Natural killer cell treated with Interleukin-12 subunit alpha and Interleukin-12 subunit beta and Interleukin-15 and Interleukin-18, amount 100 ng/mL, for 72 hours (primary cell): ENCODE measurements around the gene NOS1AP. TPM values are rescaled to one million over a fixed set of nuclear protein-coding genes. Genes with fewer than 3 reads are reported as not detected.
A peak's percentile ranks its signal among the peaks of the same experiment; 100 is the strongest.

Experiments
- ATAC-seq, 2 donors: fragments of 150-1000 bp; cut with Tn5 transposase in 1 of 2; sonication (Bioruptor Pico), chemical (Tn5 transposase) in 1 of 2; 2 replicates each; pipeline ENCODE4 v1.10.0; 2021
- DNase-seq: peaks from one replicate; pipeline ENCODE4 v3.0.0; 2022; ENCODE audit warnings: low spot score
- H3K27ac Mint-ChIP-seq, 2 donors: 1 replicate in 1 of 2; 2 replicates in 1 of 2; pipeline ENCODE4 v1.8.0; 2022; ENCODE audit warnings: mixed read lengths in 2 of 2, mild to moderate bottlenecking in 1 of 2, moderate library complexity in 1 of 2
- H3K27me3 Mint-ChIP-seq, 2 donors: 1 replicate in 1 of 2; 2 replicates in 1 of 2; pipeline ENCODE4 v1.8.0; 2022; ENCODE audit warnings: mixed read lengths in 2 of 2
- H3K36me3 Mint-ChIP-seq: one replicate; pipeline ENCODE4 v1.8.0; 2022; ENCODE audit warnings: mixed read lengths
- H3K4me1 Mint-ChIP-seq, 2 donors: 1 replicate in 1 of 2; 2 replicates in 1 of 2; pipeline ENCODE4 v1.8.0; 2022; ENCODE audit warnings: low read depth in 2 of 2, mixed read lengths in 2 of 2, mild to moderate bottlenecking in 1 of 2
- H3K4me3 Mint-ChIP-seq: one replicate; pipeline ENCODE4 v1.8.0; 2022; ENCODE audit warnings: mixed read lengths
- H3K9me3 Mint-ChIP-seq: 2 replicates; pipeline ENCODE4 v1.8.0; 2022; ENCODE audit warnings: mixed read lengths
- total RNA-seq, 2 donors: library from RNA; stranded (reverse); gene quantifications; one replicate each; pipeline ENCODE4 v1.2.3, GENCODE V29; 2022

The NOS1AP gene
- total RNA-seq, 2 donors from 2014 or later, result 0.12 TPM; not detected in 1

DNA sequence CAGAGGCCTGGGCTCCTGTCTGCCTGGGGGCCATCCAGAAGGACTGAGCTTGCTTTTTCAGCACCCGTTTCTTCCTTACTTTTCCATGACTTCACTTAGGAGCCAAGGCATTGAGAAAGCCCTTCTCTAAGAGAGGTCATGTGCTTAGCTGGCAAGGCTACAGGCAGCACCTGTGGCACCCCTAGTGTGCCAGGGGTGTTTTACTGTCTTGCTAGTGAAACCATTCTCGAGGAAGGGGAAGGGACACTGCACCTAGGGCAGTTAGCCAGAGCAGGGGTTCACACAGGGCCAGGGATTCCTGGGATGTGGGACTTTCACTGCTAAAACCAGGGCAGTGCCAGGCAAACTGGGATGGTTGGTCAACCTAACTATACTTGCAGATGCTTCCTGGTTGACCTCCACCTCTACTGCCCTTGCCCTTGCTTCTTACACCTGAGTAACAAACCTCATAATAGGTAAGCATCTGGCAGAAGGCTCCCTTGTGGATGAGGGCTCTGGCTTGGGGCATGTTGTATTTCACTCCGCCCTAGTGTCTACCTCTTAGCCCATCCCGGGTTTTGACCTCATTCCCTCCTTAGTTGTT is 69.2 kb downstream of the NOS1AP start:
- DNase-seq, result no peak
- Mint-ChIP-seq H3K4me1 (peaks cover 10 to 19% of the 10 kb centered on the region in 2 donors), H3K4me3 (no peak overlapping the region), H3K27ac (no peak overlapping the region), H3K27me3 (peaks cover 31 to 51% of the 10 kb centered on the region in 2 donors), H3K36me3 (no peaks in the 10 kb centered on the region), H3K9me3 (no peaks in the 10 kb centered on the region)
- peak in 1 of 2 donors; percentile 24 for ATAC-seq

- H3K9me3 Mint-ChIP-seq, result no peaks in the 10 kb centered on the region
- no peak overlapping the region for H3K27ac Mint-ChIP-seq
- no peaks in the 10 kb centered on the region for H3K36me3 Mint-ChIP-seq
- peaks cover 10 to 19% of the 10 kb centered on the region in 2 donors for H3K4me1 Mint-ChIP-seq
- no peak overlapping the region for H3K4me3 Mint-ChIP-seq
- H3K27me3 Mint-ChIP-seq, result peaks cover 30 to 47% of the 10 kb centered on the region in 2 donors
- ATAC-seq (no peak), DNase-seq (no peak)
These were observed 69.7 kb downstream of the NOS1AP start for GRCh38 chr1:162139211-162139610.

DNA sequence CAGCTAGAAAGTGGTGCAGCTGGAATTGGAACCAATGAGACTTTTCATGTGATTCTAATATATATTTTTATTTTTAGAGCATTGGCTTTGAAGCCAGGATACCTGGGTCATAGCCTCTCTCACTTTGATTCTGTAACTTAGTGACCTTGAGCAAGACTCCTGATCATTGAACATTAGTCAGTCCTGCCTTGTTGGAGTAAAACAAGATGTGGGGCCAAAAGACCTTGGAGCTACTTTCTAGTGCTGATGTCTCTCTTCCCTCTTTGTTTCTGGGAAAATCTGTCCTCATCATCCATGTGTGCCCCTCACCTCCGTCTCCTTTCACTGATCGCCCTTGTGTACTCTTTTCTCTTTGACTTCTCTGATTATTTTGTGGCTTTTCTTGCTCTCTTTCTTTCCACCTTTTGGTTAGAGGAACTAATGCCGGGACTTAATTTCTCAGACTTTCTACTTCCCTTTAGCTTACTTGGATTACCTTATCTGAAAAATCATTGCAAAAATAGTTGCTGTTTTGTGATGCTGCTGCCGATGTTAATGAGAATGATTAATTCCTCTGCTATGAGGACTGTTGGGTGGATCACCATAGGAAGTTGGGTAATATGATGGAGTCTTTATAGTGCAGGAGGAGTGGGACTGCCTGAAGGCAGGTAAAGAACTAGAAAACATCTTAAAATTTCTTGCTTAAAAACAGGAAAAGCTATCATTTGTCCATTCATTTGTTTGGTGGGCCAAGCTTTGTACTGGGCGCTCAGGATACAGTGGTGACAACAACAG is 72.0 kb downstream of the NOS1AP start:
- ATAC-seq, result no peak
- no peaks in the 10 kb centered on the region for H3K9me3 Mint-ChIP-seq
- H3K27me3 Mint-ChIP-seq, result peaks cover 22 to 35% of the 10 kb centered on the region in 2 donors

DNA sequence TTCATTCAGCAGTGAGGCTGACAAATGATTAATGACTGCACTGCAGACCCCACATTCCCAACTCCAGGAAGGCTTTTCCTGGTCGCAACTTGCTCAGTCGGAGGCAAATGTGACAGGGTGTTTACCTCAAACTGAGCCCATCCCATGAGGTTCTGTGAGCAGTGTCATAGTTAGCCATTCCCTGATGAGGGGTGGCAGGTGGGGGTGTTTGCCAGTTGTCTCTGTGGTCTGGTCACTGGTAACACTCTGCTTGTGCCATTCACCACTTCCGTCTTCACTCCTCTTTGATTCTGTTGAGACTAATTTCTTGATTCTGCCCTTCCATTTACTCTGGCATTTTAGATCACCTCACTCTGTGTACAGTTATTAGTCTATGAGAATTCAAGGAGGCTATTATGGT is 73.5 kb downstream of the NOS1AP start:
- H3K4me1 Mint-ChIP-seq, result peaks cover 2 to 13% of the 10 kb centered on the region in 2 donors
- no peak overlapping the region for H3K4me3 Mint-ChIP-seq
- ATAC-seq, result no peak

More for the DNA sequence above, 72.0 kb downstream of the NOS1AP start:
- Mint-ChIP-seq H3K4me1 (peaks cover 10 to 19% of the 10 kb centered on the region in 2 donors), H3K36me3 (no peaks in the 10 kb centered on the region), H3K4me3 (no peak overlapping the region), H3K27ac (no peak overlapping the region)
- no peak for DNase-seq

DNA sequence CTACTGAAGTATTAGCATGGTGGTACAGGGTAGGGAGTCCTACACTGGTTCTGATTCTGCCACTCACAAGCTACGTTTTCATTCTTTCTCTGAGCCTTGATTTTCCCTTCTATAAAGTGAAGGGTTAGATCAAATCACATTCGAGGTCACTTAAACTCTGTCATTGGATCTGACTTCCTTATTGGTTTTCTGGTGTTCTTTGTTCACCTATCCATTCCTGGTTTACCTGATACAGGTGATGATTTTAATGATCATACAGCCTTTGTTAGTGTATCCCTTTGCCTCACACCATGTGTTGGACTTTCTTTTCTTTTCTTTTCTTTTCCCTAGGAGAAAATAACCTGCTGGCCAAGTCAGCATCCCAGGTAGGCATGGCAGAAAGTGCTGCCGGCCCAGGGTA is 74.8 kb downstream of the NOS1AP start:
- Mint-ChIP-seq H3K36me3 (no peaks in the 10 kb centered on the region), H3K27ac (no peak overlapping the region), H3K4me3 (no peak overlapping the region), H3K4me1 (peaks cover 0 to 8% of the 10 kb centered on the region in 2 donors), H3K9me3 (no peaks in the 10 kb centered on the region), H3K27me3 (peaks cover 23 to 32% of the 10 kb centered on the region in 2 donors)
- DNase-seq (no peak), ATAC-seq (no peak)

More for the DNA sequence above, 73.5 kb downstream of the NOS1AP start:
- no peak for DNase-seq
- Mint-ChIP-seq H3K27me3 (peaks cover 20 to 25% of the 10 kb centered on the region in 2 donors), H3K9me3 (no peaks in the 10 kb centered on the region), H3K27ac (no peak overlapping the region), H3K36me3 (no peaks in the 10 kb centered on the region)

GRCh38 chr1:162144853-162145252 is 75.4 kb downstream of the NOS1AP start:
- H3K27ac Mint-ChIP-seq, result no peak overlapping the region
- DNase-seq, result no peak
- H3K4me3 Mint-ChIP-seq, result no peak overlapping the region
- H3K27me3 Mint-ChIP-seq, result peaks cover 21 to 34% of the 10 kb centered on the region in 2 donors
- ATAC-seq, result no peak
- H3K36me3 Mint-ChIP-seq, result no peaks in the 10 kb centered on the region
- peaks cover 0 to 6% of the 10 kb centered on the region in 2 donors for H3K4me1 Mint-ChIP-seq
- no peaks in the 10 kb centered on the region for H3K9me3 Mint-ChIP-seq

- H3K27me3 Mint-ChIP-seq, result peaks cover 21 to 39% of the 10 kb centered on the region in 2 donors
- no peaks in the 10 kb centered on the region for H3K9me3 Mint-ChIP-seq
- H3K27ac Mint-ChIP-seq, result no peak overlapping the region
These were observed 75.9 kb downstream of the NOS1AP start for GRCh38 chr1:162145280-162145965.

GRCh38 chr1:162145966-162146696 is 76.6 kb downstream of the NOS1AP start:
- DNase-seq (no peak), ATAC-seq (peak in 1 of 2 donors; percentile 17)
- H3K9me3 Mint-ChIP-seq, result no peaks in the 10 kb centered on the region
- H3K27me3 Mint-ChIP-seq, result peaks cover 25 to 46% of the 10 kb centered on the region in 2 donors
- no peak overlapping the region for H3K4me3 Mint-ChIP-seq
- peaks cover 0 to 8% of the 10 kb centered on the region in 2 donors for H3K4me1 Mint-ChIP-seq
- H3K36me3 Mint-ChIP-seq, result no peaks in the 10 kb centered on the region
- H3K27ac Mint-ChIP-seq, result no peak overlapping the region

More at GRCh38 chr1:162145280-162145965, 75.9 kb downstream of the NOS1AP start:
- peaks cover 0 to 8% of the 10 kb centered on the region in 2 donors for H3K4me1 Mint-ChIP-seq
- no peak for DNase-seq
- ATAC-seq, result no peak
- H3K4me3 Mint-ChIP-seq, result no peak overlapping the region
- no peaks in the 10 kb centered on the region for H3K36me3 Mint-ChIP-seq

- Mint-ChIP-seq H3K9me3 (no peaks in the 10 kb centered on the region), H3K27me3 (peaks cover 17 to 38% of the 10 kb centered on the region in 2 donors), H3K36me3 (no peaks in the 10 kb centered on the region), H3K4me1 (peaks cover 9 to 17% of the 10 kb centered on the region in 2 donors), H3K27ac (no peak overlapping the region), H3K4me3 (no peak overlapping the region)
- DNase-seq, result no peak
- no peak for ATAC-seq
These were observed 78.3 kb downstream of the NOS1AP start for GRCh38 chr1:162147760-162148159.

GRCh38 chr1:162150112-162150511 is 80.6 kb downstream of the NOS1AP start:
- Mint-ChIP-seq H3K27ac (no peak overlapping the region), H3K36me3 (no peaks in the 10 kb centered on the region), H3K4me3 (no peak overlapping the region), H3K27me3 (peaks cover 18 to 36% of the 10 kb centered on the region in 2 donors), H3K4me1 (peaks cover 9 to 16% of the 10 kb centered on the region in 2 donors), H3K9me3 (no peaks in the 10 kb centered on the region)
- no peak for ATAC-seq
- no peak for DNase-seq

GRCh38 chr1:162151900-162152829 is 82.7 kb downstream of the NOS1AP start:
- H3K27me3 Mint-ChIP-seq, result peaks cover 18 to 36% of the 10 kb centered on the region in 2 donors
- no peaks in the 10 kb centered on the region for H3K36me3 Mint-ChIP-seq

DNA sequence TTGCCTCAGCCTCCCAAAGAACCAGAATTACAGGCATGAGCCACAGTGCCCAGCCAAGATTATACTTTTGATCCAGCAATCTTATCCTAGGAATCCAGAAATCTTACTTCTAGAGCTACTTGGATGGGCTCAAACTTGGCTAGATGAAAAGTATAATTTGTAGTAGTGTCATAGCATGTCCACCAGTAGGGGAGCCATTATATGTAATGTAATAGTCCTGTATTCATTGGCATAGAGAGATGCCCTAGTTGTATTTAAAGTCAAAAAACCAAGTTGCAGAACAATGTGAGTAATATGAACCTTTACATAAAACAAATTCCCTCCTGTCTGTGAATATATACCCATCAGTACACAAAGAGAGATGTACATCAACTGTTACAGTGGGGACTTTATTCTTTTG is 83.9 kb downstream of the NOS1AP start:
- Mint-ChIP-seq H3K36me3 (no peaks in the 10 kb centered on the region), H3K9me3 (no peaks in the 10 kb centered on the region), H3K4me1 (peaks cover 9 to 16% of the 10 kb centered on the region in 2 donors), H3K4me3 (no peak overlapping the region), H3K27me3 (peaks cover 21 to 37% of the 10 kb centered on the region in 2 donors), H3K27ac (no peak overlapping the region)
- no peak for ATAC-seq
- DNase-seq, result no peak

More at GRCh38 chr1:162151900-162152829, 82.7 kb downstream of the NOS1AP start:
- Mint-ChIP-seq H3K9me3 (no peaks in the 10 kb centered on the region), H3K4me1 (peaks cover 9 to 16% of the 10 kb centered on the region in 2 donors), H3K4me3 (no peak overlapping the region), H3K27ac (no peak overlapping the region)
- peak; percentile 84 to 88 for ATAC-seq
- DNase-seq, result peak; percentile 66
